G401 (cell line): ENCODE results near the gene ELAC1. TPM values are rescaled to one million over a fixed set of nuclear protein-coding genes. Genes with fewer than 3 reads are reported as not detected.

Source experiments
- DNase-seq: peaks from one replicate; pipeline ENCODE4 v3.0.0-alpha.2; 2015; ENCODE audit warnings: low spot score
- in situ Hi-C: cut with HindIII; loops from 2 replicates; pipeline ENCODE4 v1.10.0; 2016; ENCODE audit warnings: low sequenced_read_pairs, mixed read lengths
- total RNA-seq: library from RNA; depleted of rRNA; stranded (reverse); fragments of >200 nt; shearing (Covaris generic); gene quantifications from 2 replicates; pipeline ENCODE4 v1.2.3, GENCODE V29; 2014; rRNA removed

The ELAC1 gene
- total RNA-seq, 1 experiment from 2014 or later = 18.5 TPM

DNA sequence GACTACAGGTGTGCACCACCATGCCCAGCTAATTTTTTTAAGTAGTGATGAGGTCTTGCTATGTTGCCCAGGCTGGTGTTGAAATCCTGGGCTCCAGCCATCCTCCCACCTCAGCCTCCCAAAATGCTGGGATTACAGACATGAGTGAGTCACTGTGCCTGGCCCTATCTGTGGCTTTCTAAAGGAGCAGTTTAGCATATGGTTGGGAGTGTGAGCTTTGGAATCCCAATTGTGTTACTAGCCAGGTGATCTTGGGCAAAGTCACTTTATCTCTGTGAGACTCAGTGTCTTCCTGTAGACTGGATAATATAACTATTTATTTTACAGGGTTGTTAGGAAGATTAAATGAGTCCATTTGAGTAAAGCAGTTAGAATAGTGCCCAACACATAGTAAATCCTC is 42.4 kb downstream of the ELAC1 start:
- no peak for DNase-seq
- in situ Hi-C loops = no loop called here

DNA sequence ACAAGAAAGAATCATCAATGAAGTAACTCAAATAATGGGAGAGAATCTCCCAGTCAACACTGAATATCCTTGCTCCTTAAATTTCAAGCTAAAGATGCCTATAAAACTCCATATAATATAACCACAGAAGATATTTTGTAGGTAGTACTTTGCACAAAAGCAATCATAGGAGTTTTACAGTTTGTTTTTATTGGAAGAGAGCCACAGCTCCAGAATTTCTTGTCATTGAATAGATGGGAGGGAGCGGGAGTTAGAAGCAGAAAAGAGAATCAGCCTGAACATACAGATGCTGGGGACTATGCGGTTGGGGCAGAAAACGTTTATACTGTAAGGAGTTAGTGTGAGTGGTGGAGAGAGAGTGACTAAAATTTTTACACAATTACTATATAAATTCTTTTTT is 43.9 kb downstream of the ELAC1 start:
- no peak for DNase-seq
- in situ Hi-C loops = no loop called here

DNA sequence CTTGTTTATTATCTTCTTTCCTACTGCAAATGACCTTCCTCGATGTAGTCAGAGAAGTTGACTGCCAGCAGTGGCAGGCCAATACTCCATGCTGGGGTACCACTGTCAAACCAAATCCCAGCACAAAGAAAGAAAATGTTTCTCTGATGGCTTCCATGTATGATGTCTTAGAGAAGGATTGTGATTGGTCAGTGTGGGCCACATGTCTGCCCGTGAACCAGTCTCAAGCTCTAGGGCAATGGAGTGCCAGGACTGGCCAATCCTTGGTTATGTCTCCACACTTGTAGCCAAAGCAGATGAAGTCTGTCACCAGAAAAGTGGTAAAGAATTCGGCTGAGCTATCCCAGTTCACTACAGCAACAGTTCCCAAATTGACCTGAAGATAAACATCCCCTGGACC is 44.6 kb downstream of the ELAC1 start:
- in situ Hi-C loops = no loop called here

DNA sequence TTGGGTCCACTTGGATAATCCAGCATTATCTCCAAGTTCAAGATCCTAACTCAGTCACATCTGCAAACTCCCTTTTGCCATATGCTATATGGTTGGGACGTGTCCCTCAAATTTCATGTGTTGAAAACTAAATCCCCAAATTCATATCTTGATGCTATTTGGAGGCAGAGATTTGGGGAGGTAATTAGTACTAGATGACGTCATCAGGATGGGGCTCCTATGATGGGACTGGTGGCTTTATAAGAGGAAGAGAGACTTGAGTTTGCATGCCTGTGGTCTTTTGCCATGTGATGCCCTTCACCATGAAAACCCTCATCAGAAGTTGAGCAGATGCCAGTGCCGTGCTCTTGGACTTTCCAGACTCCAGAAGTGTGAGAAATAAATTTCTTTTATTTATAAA is 45.4 kb downstream of the ELAC1 start:
- in situ Hi-C loops = no loop called here

More for the DNA sequence above, 44.6 kb downstream of the ELAC1 start:
- DNase-seq = no peak

DNA sequence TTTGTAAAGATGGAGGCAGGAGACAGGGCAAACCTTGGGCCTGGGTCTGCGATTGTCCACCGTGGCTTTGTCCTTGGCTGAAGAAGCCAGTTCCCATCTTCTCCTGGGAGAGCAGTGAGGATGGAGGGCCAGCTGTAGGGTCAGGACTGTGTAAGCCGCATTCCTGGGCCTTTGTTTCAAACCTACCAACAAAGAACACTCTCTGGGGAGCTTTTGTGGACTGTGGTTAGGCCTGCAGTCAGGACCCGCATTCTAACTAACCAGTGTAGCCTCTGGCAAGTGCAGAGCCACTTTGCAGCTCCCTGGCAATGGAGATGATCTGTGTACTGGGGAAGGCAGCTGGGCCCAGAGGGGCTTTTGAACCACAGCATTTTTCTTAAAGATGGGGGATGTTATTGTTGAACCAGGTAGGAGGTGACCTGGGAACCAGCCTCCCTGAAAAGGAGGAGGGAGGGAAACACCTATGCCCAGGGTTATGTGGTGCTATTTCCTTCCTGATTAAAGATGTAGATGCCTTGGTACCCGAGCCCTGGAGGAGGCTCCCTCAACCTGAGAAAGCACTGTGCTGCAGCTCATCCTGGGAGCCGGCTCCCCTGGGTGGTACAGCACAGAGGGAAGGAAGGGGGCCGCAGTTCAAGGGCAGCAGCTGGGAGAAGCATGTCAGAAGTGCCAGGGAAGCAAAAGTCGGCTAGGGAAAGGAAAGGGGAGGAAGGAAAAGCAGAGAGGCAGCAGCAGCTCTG is 49.5 kb downstream of the ELAC1 start:
- in situ Hi-C loops = no loop called here
- DNase-seq = no peak

More for the DNA sequence above, 45.4 kb downstream of the ELAC1 start:
- no peak for DNase-seq

DNA sequence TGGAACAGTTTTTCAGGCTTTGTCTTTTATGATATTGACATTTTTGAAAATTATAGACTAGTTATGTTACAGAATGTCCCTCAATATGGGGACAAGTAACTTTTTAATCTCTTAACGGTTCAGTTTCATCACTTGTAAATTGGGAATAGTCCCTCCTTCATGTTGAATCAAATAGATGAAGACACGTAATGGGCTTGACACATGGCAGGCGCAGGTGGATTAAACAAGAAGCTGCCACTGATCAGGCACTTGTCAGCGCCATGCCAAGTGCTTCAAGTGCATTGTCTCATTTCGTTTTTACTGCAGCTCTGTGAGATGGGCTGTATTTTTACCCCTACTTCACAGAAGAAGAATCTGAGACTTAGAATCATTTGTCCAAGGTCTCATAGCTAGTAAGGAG is 52.7 kb downstream of the ELAC1 start:
- peak; percentile 80 for DNase-seq
- in situ Hi-C loops = no loop called here

DNA sequence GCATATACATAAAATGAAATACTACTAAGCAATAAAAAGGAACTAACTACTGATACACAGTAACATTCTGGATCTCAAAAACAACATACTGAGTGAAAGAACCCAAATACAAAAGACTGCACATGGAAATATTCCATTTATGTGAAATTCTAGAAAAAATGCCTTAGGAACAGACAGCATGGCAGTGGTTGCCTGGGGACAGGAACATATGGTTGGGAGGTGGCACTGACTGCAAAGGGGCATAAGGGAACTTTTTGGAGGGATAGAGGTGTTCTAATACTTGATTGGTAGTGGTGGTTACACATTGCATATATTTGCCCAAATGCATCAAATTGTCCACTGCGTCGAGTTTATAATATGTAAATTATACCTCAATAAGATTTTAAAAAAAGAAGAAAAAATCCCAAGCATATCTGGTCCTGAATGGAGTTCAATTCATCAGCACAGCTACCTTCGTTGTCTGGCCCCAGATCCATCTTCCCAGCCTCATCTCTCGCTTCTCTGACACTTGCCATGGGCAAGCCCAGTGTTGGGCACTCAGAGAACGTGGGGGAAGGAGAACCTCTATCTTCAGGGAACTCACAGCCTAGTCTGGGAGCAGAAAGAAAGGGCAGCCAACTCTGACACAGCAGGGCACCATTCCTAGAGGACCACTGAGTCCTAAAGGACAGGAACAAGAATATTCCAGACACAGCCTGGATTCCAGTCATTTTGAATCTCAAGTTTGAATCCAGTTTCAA is 53.6 kb downstream of the ELAC1 start:
- peak; percentile 69 for DNase-seq
- in situ Hi-C loops = no loop called here

DNA sequence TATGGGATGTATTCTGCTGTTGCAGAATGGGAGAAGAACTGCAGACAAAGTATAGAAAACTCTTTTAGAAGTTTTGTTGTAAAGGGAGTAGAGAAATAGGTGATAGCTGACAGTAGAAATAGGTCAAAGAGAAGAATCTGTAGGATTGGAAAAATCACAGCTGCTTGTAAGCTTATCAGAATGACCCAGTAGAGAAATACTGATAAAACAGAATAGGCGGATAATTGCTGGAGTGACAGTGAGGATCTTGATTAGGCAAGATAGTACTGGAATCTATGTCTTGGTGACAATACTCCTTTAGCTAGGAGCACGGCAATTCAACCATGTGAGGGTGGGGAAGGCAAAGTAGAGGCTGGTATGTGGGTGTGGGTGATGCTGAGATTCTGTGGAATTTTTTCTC is 57.7 kb downstream of the ELAC1 start:
- in situ Hi-C loops = no loop called here
- no peak for DNase-seq

DNA sequence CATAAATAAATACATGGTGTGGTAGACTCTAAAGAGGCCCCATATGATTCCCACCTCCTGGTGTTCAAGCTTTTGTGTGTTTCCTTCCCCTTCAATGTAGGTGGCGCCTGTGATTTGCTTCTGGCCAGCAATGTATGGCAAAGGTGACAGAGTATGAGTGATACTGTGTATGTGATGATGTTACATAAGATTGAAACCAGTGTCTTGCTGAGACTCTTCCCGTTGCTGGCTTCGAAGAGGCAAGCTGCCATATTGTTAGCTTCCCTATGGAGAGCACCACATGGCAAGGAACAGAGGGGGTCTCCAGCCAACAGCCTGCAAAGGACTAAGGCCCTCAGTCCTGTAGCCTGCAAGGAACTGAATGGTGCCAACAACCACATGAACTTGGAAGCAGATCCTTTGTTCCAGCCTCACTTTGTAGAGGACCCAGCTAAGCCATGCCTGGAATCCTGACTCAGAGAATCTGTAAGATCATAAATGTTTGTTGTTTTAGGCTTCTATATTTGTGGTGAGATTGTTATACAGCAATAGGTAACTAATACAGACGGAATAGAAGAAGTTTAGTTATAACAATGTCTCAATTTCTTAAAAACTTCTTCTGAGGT is 60.5 kb downstream of the ELAC1 start:
- in situ Hi-C loops = no loop called here
- peak; percentile 98 for DNase-seq

DNA sequence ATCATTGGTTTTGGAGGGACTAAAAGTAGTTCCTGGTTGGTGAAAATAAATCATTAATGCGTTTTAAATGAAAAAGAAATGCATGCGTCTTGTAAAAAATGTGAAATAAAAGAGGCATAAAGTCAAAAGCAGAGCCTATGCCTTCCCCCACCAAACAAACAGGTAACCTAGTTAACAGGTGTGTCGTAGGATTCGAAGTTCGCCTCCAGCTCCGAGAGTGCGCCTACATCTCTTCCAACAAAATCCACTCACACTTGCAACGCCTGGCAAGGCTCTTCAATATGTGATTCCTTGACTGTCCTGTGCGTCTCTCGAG is 61.5 kb downstream of the ELAC1 start:
- in situ Hi-C loops = no loop called here
- no peak for DNase-seq

DNA sequence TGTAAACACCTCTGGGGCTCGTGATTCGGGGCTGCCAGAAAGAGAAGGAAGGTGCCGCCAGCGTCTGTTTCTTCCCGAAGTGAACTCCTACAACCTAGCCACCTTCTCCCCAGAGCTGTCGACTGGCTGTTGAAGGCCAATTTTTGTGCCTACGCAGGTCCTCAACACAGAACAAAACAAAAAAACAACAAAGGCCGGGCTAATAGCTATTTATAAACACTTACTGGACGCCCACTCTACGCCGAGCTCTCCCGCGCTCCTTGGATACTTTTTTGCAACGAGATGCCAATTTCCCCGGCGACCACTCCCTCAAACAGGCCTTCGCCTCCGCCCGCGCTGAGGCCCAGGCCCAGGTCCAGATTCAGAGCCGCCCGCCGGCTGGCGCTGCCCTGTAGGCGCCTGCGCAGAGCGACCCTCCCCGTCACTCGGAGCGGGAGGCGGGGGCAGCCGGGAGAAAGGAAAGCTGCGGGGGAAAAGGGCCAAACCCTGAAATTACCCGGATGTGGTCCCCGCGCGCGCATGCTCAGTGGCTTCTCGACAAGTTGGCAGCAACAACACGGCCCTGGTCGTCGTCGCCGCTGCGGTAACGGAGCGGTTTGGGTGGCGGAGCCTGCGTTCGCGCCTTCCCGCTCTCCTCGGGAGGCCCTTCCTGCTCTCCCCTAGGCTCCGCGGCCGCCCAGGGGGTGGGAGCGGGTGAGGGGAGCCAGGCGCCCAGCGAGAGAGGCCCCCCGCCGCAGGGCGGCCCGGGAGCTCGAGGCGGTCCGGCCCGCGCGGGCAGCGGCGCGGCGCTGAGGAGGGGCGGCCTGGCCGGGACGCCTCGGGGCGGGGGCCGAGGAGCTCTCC is 62.1 kb downstream of the ELAC1 start, which contains the start of gene SMAD4:
TSS of gene SMAD4 (plus strand) at position 520 of the 843 bp plus-strand sequence. CDS start 16,834 bp downstream, outside the sequence.
- peak; percentile 91 for DNase-seq
- in situ Hi-C loops = no loop called here

DNA sequence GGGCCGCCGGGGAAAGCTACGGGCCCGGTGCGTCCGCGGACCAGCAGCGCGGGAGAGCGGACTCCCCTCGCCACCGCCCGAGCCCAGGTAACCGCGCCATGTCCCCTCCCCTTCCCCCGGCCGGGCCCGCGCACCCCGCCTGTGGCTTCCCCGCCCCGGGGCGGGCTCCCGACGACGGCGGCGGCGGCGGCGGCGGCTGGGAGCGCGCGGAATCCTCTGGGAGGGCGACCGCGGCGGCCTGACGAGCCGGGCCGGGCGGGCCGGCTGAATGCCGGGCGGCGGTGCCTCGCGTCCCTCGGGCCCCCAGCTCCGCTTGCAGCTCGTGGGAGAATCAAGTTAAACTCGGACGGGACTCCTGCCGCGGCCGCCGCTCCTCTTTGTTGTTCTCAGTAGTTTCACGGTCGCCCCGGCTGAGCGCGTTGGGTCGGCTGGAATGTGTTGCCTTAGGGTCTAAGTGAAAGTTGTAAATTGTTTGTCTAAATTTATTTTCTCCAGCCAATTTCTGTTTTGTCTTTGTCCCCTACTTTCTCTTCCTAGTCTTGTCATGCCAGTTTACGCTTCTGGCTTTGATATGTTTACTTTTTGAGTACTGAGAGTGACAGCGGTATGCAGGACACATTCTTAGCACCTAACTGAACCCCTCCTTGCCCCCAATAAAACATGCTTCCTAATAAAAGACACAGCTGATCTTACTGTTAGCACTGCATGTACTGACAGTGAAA is 62.9 kb downstream of the ELAC1 start:
- DNase-seq = peak; percentile 63
- in situ Hi-C loops = no loop called here

DNA sequence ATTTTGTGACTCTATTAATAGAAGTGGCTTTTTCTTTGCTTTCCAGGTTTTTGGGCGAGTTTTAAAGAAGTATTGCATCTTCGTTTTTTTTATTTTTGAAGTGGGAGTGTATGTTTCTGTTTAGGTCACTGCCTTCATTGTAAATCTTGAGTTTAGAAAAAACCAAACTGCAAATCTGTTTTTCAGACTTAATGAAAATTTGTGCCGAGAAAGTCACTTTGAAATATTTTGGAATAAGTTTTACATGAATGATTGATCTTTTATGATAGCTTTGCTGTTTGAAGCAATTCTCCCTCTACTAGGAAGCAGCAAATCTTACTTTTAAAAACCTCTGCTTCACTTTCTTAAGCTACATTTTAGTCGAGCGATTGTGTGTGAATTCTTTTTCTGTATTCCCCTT is 64.4 kb downstream of the ELAC1 start:
- no peak for DNase-seq
- in situ Hi-C loops = no loop called here

DNA sequence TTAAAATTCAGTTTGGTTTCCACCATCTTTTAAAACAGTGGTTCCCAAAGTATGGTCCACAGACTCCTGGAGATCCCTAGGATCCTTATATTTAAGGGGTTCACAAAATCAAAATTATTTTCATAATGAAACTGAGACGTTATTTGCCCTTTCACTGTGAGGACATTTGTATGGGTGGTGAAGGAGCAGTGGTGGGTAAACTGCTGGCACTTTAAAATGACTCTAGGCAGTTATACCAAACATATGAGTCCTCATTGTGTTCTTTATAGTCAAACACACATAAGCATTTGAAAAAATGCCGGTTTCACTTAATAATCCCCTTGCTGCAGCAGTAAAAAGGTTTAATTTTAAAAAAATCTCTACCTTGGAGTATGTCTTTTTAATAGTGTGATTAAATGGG is 69.4 kb downstream of the ELAC1 start:
- DNase-seq = no peak
- in situ Hi-C loops = no loop called here

Other genes with a start within 250 kb of the ELAC1 start
- 0.03 TPM in 1 of 2 replicates, not detected in the other for gene MRO, start 148.0 kb upstream of the ELAC1 start, total RNA-seq
- 91.9 and 125 TPM in 2 replicates for gene ME2, start 88.9 kb upstream of the ELAC1 start, total RNA-seq
- 47.2 and 120 TPM in 2 replicates for gene SMAD4, start 62.2 kb downstream of the ELAC1 start, total RNA-seq
- 42.5 and 51.1 TPM in 2 replicates for gene MEX3C, start 229.6 kb downstream of the ELAC1 start, total RNA-seq